Measurements from ENCODE around the gene KCNG1.

GRCh38 chr20:51044796-51045195, 21.9 kb upstream of the KCNG1 start:
- TF ChIP-seq CTCF (IDR thresholded peaks at IDR 0.05) (no peak), POLR2A (IDR thresholded peaks at IDR 0.05) (no peak)

Measured in lower leg skin (tissue), 3 donors.